H9 (cell line): ENCODE data around the gene MTHFD1L. TPM values are rescaled to one million over a fixed set of nuclear protein-coding genes. Genes with fewer than 3 reads are reported as not detected.
A peak's percentile ranks its signal among the peaks of the same experiment; 100 is the strongest.

Experiments used
- DNase-seq: peaks from one replicate; pipeline ENCODE4 v3.0.0-alpha.2; 2017
- H2AFZ ChIP-seq: one replicate; pipeline ENCODE4 v1.6.1; 2013; ENCODE audit warnings: mild to moderate bottlenecking, low read length, control low read depth, moderate library complexity
- H2AK5ac ChIP-seq: 2 replicates; pipeline ENCODE4 v1.6.1; 2013; ENCODE audit warnings: low read length, control low read depth, mixed read lengths; ENCODE audit not compliant: insufficient read length
- H2BK120ac ChIP-seq: one replicate; pipeline ENCODE4 v1.6.1; 2013; ENCODE audit warnings: low read depth, mild to moderate bottlenecking, low read length, control low read depth, inconsistent platforms; ENCODE audit not compliant: poor library complexity, severe bottlenecking
- H2BK12ac ChIP-seq: 2 replicates; pipeline ENCODE4 v1.6.1; 2013; ENCODE audit warnings: low read length, control low read depth, mixed read lengths, low read depth; ENCODE audit not compliant: insufficient read length
- H2BK15ac ChIP-seq: 2 replicates; pipeline ENCODE4 v1.6.1; 2013; ENCODE audit warnings: low read depth, low read length, control low read depth
- H2BK20ac ChIP-seq: one replicate; pipeline ENCODE4 v1.6.1; 2013; ENCODE audit warnings: low read depth, mild to moderate bottlenecking, low read length, control low read depth, inconsistent platforms; ENCODE audit not compliant: poor library complexity, severe bottlenecking
- H2BK5ac ChIP-seq: 2 replicates; pipeline ENCODE4 v1.6.1; 2013; ENCODE audit warnings: low read length, control low read depth, mixed read lengths; ENCODE audit not compliant: insufficient read length
- H3K14ac ChIP-seq: 2 replicates; pipeline ENCODE4 v1.6.1; 2013; ENCODE audit warnings: low read length, control low read depth; ENCODE audit not compliant: insufficient read depth
- H3K18ac ChIP-seq: 2 replicates; pipeline ENCODE4 v1.6.1; 2013; ENCODE audit warnings: low read depth, mild to moderate bottlenecking, mixed read lengths, low read length, control low read depth; ENCODE audit not compliant: insufficient read length
- H3K23ac ChIP-seq: 2 replicates; pipeline ENCODE4 v1.6.1; 2013; ENCODE audit warnings: low read length, control low read depth, mixed read lengths, low read depth; ENCODE audit not compliant: insufficient read length
- H3K23me2 ChIP-seq: 2 replicates; pipeline ENCODE4 v1.6.1; 2013; ENCODE audit warnings: low read depth, mild to moderate bottlenecking, mixed read lengths, low read length, control low read depth; ENCODE audit not compliant: insufficient read length, poor library complexity, severe bottlenecking
- H3K27ac ChIP-seq: 2 replicates; pipeline ENCODE4 v1.5.1; 2013; ENCODE audit warnings: low read length, control low read depth, mixed read lengths, low read depth; ENCODE audit not compliant: insufficient read length
- H3K27me3 ChIP-seq: 2 replicates; pipeline ENCODE4 v1.6.1; 2013; ENCODE audit warnings: low read length, control low read depth, inconsistent platforms; ENCODE audit not compliant: insufficient read depth
- H3K4ac ChIP-seq: 2 replicates; pipeline ENCODE4 v1.6.1; 2013; ENCODE audit warnings: low read depth, mild to moderate bottlenecking, control low read depth, inconsistent platforms, low read length, moderate library complexity
- H3K4me1 ChIP-seq: 2 replicates; pipeline ENCODE4 v1.6.1; 2013; ENCODE audit warnings: low read length, control low read depth, inconsistent platforms; ENCODE audit not compliant: insufficient read depth
- H3K4me2 ChIP-seq: 2 replicates; pipeline ENCODE4 v1.6.1; 2013; ENCODE audit warnings: low read length, control low read depth, mixed read lengths; ENCODE audit not compliant: insufficient read length, insufficient read depth
- H3K56ac ChIP-seq: 2 replicates; pipeline ENCODE4 v1.6.1; 2013; ENCODE audit warnings: low read depth, mild to moderate bottlenecking, mixed read lengths, low read length, control low read depth; ENCODE audit not compliant: insufficient read length
- H3K79me1 ChIP-seq: 2 replicates; pipeline ENCODE4 v1.6.1; 2013; ENCODE audit warnings: low read depth, mild to moderate bottlenecking, moderate library complexity, low read length, control low read depth, inconsistent platforms; ENCODE audit not compliant: insufficient read depth, poor library complexity, severe bottlenecking
- H3K79me2 ChIP-seq: 2 replicates; pipeline ENCODE4 v1.6.1; 2013; ENCODE audit warnings: low read length, control low read depth, inconsistent platforms; ENCODE audit not compliant: insufficient read depth
- H3K9ac ChIP-seq: 2 replicates; pipeline ENCODE4 v1.6.1; 2013; ENCODE audit warnings: low read length, control low read depth, mixed read lengths; ENCODE audit not compliant: insufficient read length; ENCODE audit errors: extremely low read depth
- H3K9me3 ChIP-seq: one replicate; pipeline ENCODE4 v1.6.1; 2013; ENCODE audit warnings: low read depth, low read length, inconsistent platforms; ENCODE audit not compliant: control insufficient read depth
- H3T11ph ChIP-seq: one replicate; pipeline ENCODE4 v1.6.1; 2013; ENCODE audit warnings: mild to moderate bottlenecking, low read length, control low read depth, inconsistent platforms
- H4K20me1 ChIP-seq: one replicate; pipeline ENCODE4 v1.6.1; 2013; ENCODE audit not compliant: control insufficient read depth, insufficient read length, insufficient read depth
- H4K5ac ChIP-seq: 2 replicates; pipeline ENCODE4 v1.6.1; 2013; ENCODE audit warnings: low read depth, mild to moderate bottlenecking, mixed read lengths, low read length, control low read depth; ENCODE audit not compliant: insufficient read length
- H4K8ac ChIP-seq: replicated peaks from 2 replicates; pipeline ENCODE4 v1.6.1; 2013; ENCODE audit warnings: low read length, control low read depth, mixed read lengths, low read depth; ENCODE audit not compliant: insufficient read length
- H4K91ac ChIP-seq: 2 replicates; pipeline ENCODE4 v1.6.1; 2013; ENCODE audit warnings: low read depth, mild to moderate bottlenecking, moderate library complexity, mixed read lengths, low read length, control low read depth; ENCODE audit not compliant: insufficient read length
- H3K27ac Mint-ChIP-seq, 3 experiments: 2 replicates in 2 of 3; 3 replicates in 1 of 3; pipeline ENCODE4 v1.8.0; 2020 to 2021; ENCODE audit warnings: mixed read lengths in 3 of 3, mild to moderate bottlenecking in 1 of 3, moderate library complexity in 1 of 3
- H3K27me3 Mint-ChIP-seq: 2 replicates; pipeline ENCODE4 v1.8.0; 2021; ENCODE audit warnings: low read depth, mild to moderate bottlenecking, moderate library complexity, mixed read lengths
- H3K36me3 Mint-ChIP-seq, 3 experiments: 2 replicates in 2 of 3; 3 replicates in 1 of 3; pipeline ENCODE4 v1.8.0; 2020 to 2021; ENCODE audit warnings: low read depth in 3 of 3, mixed read lengths in 3 of 3; ENCODE audit not compliant: insufficient read depth in 1 of 3
- H3K4me1 Mint-ChIP-seq, 2 experiments: 2 replicates each; pipeline ENCODE4 v1.8.0; 2020; ENCODE audit warnings: mixed read lengths in 2 of 2
- H3K4me3 Mint-ChIP-seq, 2 experiments: 2 replicates in 1 of 2; 3 replicates in 1 of 2; pipeline ENCODE4 v1.8.0; 2020 to 2021; ENCODE audit warnings: mild to moderate bottlenecking in 2 of 2, mixed read lengths in 2 of 2, moderate library complexity in 1 of 2
- H3K9me3 Mint-ChIP-seq, 2 experiments: 2 replicates in 1 of 2; 3 replicates in 1 of 2; pipeline ENCODE4 v1.8.0; 2020; ENCODE audit warnings: mild to moderate bottlenecking in 2 of 2, mixed read lengths in 2 of 2, moderate library complexity in 1 of 2
- WGBS: extraction: QIAGEN DNeasy Blood & Tissue Kit; methylation state at CpG from one replicate; pipeline ENCODE4 v1.1.7; 2013; ENCODE audit warnings: missing lambda C conversion rate, low lambda C conversion rate, mixed read lengths; ENCODE audit not compliant: insufficient read length; ENCODE audit errors: extremely low coverage; 5-methylcytosine and 5-hydroxymethylcytosine counted together
- total RNA-seq: library from RNA; stranded (reverse); gene quantifications from 2 replicates; pipeline ENCODE4 v1.2.1, GENCODE V29; 2021
- TF ChIP-seq, protein P1 (sequence below): fragments of 200-600 bp; sonication (generic); conservative IDR thresholded peaks from 3 replicates; pipeline ENCODE4 v1.8.0; 2021; ENCODE audit warnings: antibody characterized with exemption, mild to moderate bottlenecking

Gene MTHFD1L
- total RNA-seq, 1 experiment from 2014 or later, result 90.2 TPM

- no peak overlapping the region for H2BK20ac ChIP-seq
- Mint-ChIP-seq H3K27me3 (no peaks in the 10 kb centered on the region), H3K36me3 (peaks cover 7 to 60% (median 13%) of the 10 kb centered on the region in 3 experiments; a peak in 6 of 7 replicates), H3K4me3 (no peak overlapping the region), H3K4me1 (no peaks in the 10 kb centered on the region; a peak in 1 of 4 replicates), H3K9me3 (no peaks in the 10 kb centered on the region), H3K27ac (peak overlapping the region in 1 of 3 experiments; percentile 79; a peak in 1 of 7 replicates)
- no peak overlapping the region for H3T11ph ChIP-seq
- no peaks in the 10 kb centered on the region for H3K79me1 ChIP-seq
- no peak overlapping the region for H3K23ac ChIP-seq
- H2BK5ac ChIP-seq, result no peak overlapping the region
- no peak overlapping the region for H4K91ac ChIP-seq
- H2AK5ac ChIP-seq, result no peak overlapping the region
- H4K5ac ChIP-seq, result no peak overlapping the region
- no peak overlapping the region for H3K9ac ChIP-seq
- H3K9me3 ChIP-seq, result no peaks in the 10 kb centered on the region
- no peak overlapping the region for H3K14ac ChIP-seq
- H2BK15ac ChIP-seq, result no peak overlapping the region
- no peaks in the 10 kb centered on the region for H3K79me2 ChIP-seq
- no peak overlapping the region for H3K56ac ChIP-seq
- H3K27ac ChIP-seq, result no peak overlapping the region
- no peaks in the 10 kb centered on the region for H3K27me3 ChIP-seq
- no peaks in the 10 kb centered on the region for H4K20me1 ChIP-seq
- H2BK12ac ChIP-seq, result no peak overlapping the region
- no peak for DNase-seq
- TF ChIP-seq, protein P1, sequence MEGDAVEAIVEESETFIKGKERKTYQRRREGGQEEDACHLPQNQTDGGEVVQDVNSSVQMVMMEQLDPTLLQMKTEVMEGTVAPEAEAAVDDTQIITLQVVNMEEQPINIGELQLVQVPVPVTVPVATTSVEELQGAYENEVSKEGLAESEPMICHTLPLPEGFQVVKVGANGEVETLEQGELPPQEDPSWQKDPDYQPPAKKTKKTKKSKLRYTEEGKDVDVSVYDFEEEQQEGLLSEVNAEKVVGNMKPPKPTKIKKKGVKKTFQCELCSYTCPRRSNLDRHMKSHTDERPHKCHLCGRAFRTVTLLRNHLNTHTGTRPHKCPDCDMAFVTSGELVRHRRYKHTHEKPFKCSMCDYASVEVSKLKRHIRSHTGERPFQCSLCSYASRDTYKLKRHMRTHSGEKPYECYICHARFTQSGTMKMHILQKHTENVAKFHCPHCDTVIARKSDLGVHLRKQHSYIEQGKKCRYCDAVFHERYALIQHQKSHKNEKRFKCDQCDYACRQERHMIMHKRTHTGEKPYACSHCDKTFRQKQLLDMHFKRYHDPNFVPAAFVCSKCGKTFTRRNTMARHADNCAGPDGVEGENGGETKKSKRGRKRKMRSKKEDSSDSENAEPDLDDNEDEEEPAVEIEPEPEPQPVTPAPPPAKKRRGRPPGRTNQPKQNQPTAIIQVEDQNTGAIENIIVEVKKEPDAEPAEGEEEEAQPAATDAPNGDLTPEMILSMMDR, result no peak
- H3K4ac ChIP-seq, result no peak overlapping the region
- no CpG with 5 or more reads among the region's 10 CpGs for WGBS
- no peaks in the 10 kb centered on the region for H3K4me1 ChIP-seq
- no peak overlapping the region for H2BK120ac ChIP-seq
- H4K8ac ChIP-seq, result no peak overlapping the region
- no peak overlapping the region for H2AFZ ChIP-seq
- no peak overlapping the region for H3K4me2 ChIP-seq
- no peaks in the 10 kb centered on the region for H3K23me2 ChIP-seq
- H3K18ac ChIP-seq, result no peak overlapping the region
Observed at GRCh38 chr6:150978624-150979023, 113.1 kb downstream of the MTHFD1L start.
